ENCODE data around the gene CALD1.

GRCh38 chr7:134941952-134942351 lies 162.5 kb downstream of the CALD1 start:
- TF ChIP-seq CTCF (conservative IDR thresholded peaks at IDR 0.05; ENCODE audit: low read depth, low read length) (no peak), EZH2 (IDR thresholded peaks at IDR 0.05; ENCODE audit: borderline replicate concordance, low read depth, low read length, poor library complexity, severe bottlenecking) (no peak)
